SHP77 treated with DMSO at 0.1 percent for 48 hours (cell line): Measurements from ENCODE around the gene LRP8.
"Not testable (repeated sequence)": the region's sequence is repeated elsewhere in the genome, so short reads cannot be mapped to it uniquely, and the experiment has no call there.

Experiments
- DNase-seq: peaks from one replicate; lab custom pipeline; 2025; lab: John Stamatoyannopoulos, UW

The LRP8 gene

GRCh38 chr1:53283156-53283555, 44.7 kb downstream of the LRP8 start:
- not testable (repeated sequence) for DNase-seq

- no peak for DNase-seq
Measured at GRCh38 chr1:53281133-53281532, 46.7 kb downstream of the LRP8 start.

GRCh38 chr1:53280496-53280895, 47.4 kb downstream of the LRP8 start:
- no peak for DNase-seq

- DNase-seq = no peak
Measured at GRCh38 chr1:53279296-53280200, 48.3 kb downstream of the LRP8 start.

GRCh38 chr1:53278298-53278725, 49.6 kb downstream of the LRP8 start:
- no peak for DNase-seq

- DNase-seq = no peak
Measured at GRCh38 chr1:53277326-53277725, 50.5 kb downstream of the LRP8 start.

- no peak for DNase-seq
Measured at GRCh38 chr1:53276902-53277281, 51.0 kb downstream of the LRP8 start.

- no peak for DNase-seq
Measured at GRCh38 chr1:53276153-53276901, 51.5 kb downstream of the LRP8 start.

GRCh38 chr1:53275566-53275965, 52.3 kb downstream of the LRP8 start:
- no peak for DNase-seq

- DNase-seq = no peak
Measured at GRCh38 chr1:53274541-53275185, 53.2 kb downstream of the LRP8 start.

GRCh38 chr1:53274026-53274425, 53.8 kb downstream of the LRP8 start:
- DNase-seq = no peak

GRCh38 chr1:53273526-53273925, 54.3 kb downstream of the LRP8 start:
- DNase-seq = no peak

- no peak for DNase-seq
Measured at GRCh38 chr1:53272349-53272748, 55.5 kb downstream of the LRP8 start.

- DNase-seq = no peak
Measured at GRCh38 chr1:53271446-53272090, 56.3 kb downstream of the LRP8 start.

GRCh38 chr1:53270873-53271272, 57.0 kb downstream of the LRP8 start:
- no peak for DNase-seq

- DNase-seq = no peak
Measured at GRCh38 chr1:53270107-53270506, 57.8 kb downstream of the LRP8 start.

- DNase-seq = no peak
Measured at GRCh38 chr1:53267761-53268160, 60.1 kb downstream of the LRP8 start.

GRCh38 chr1:53266038-53266437, 61.8 kb downstream of the LRP8 start:
- DNase-seq = no peak

- DNase-seq = no peak
Measured at GRCh38 chr1:53265581-53265980, 62.3 kb downstream of the LRP8 start.

GRCh38 chr1:53264048-53264447, 63.8 kb downstream of the LRP8 start:
- DNase-seq = no peak

- no peak for DNase-seq
Measured at GRCh38 chr1:53262000-53262399, 65.9 kb downstream of the LRP8 start.

- DNase-seq = no peak
Measured at GRCh38 chr1:53260631-53261247, 67.1 kb downstream of the LRP8 start.
